ENCODE data around the gene ARSJ. TPM values are rescaled to one million over a fixed set of nuclear protein-coding genes. Genes with fewer than 3 reads are reported as not detected.

ARSJ gene
- total RNA-seq, 6 donors from 2014 or later = 5.4 to 29.3 (median 14.8) TPM

- peaks cover 0 to 18% (median 8%) of the 10 kb centered on the region in 4 donors for H3K4me1 ChIP-seq
- ATAC-seq (ENCODE audit: low FRiP score in 2 of 2) (no peak), DNase-seq (no peak)
- peak overlapping the region in 3 of 4 donors; percentile 22 to 90 (median 49) for H3K27ac ChIP-seq
- no peaks in the 10 kb centered on the region for H3K9me3 ChIP-seq
- TF ChIP-seq CTCF (IDR thresholded peaks at IDR 0.05) = no peak
- no peak for TF ChIP-seq POLR2AphosphoS5 (IDR thresholded peaks at IDR 0.05)
- TF ChIP-seq POLR2A (IDR thresholded peaks at IDR 0.05) = no peak
- no peak for TF ChIP-seq EP300 (IDR thresholded peaks at IDR 0.05)
- peak overlapping the region in 3 of 4 donors; percentile 31 to 71 (median 51) for H3K4me3 ChIP-seq
- WGBS, 2 donors = 32 to 33% methylated on average over 2 of the region's 2 CpGs
- H3K27me3 ChIP-seq = no peaks in the 10 kb centered on the region
- H3K36me3 ChIP-seq = no peaks in the 10 kb centered on the region
These were observed 2.5 kb downstream of the ARSJ start for GRCh38 chr4:113976741-113977525.

GRCh38 chr4:113975578-113975977 is 3.9 kb downstream of the ARSJ start:
- ATAC-seq (ENCODE audit: low FRiP score in 2 of 2) (no peak), DNase-seq (no peak)
- Histone ChIP-seq H3K4me1 (peaks cover 0 to 18% (median 9%) of the 10 kb centered on the region in 4 donors), H3K27ac (no peak overlapping the region), H3K9me3 (no peaks in the 10 kb centered on the region), H3K4me3 (peak overlapping the region in 1 of 4 donors; percentile 71), H3K36me3 (no peaks in the 10 kb centered on the region), H3K27me3 (no peaks in the 10 kb centered on the region)
- no peak for TF ChIP-seq POLR2A (IDR thresholded peaks at IDR 0.05)
- whole genome bisulfite sequencing, 2 donors = 77 to 83% methylated on average over 2 of the region's 2 CpGs

- DNase-seq (no peak), ATAC-seq (ENCODE audit: low FRiP score in 2 of 2) (no peak)
- peaks cover 0 to 13% (median 6%) of the 10 kb centered on the region in 4 donors for H3K4me1 ChIP-seq
- TF ChIP-seq POLR2AphosphoS5 (IDR thresholded peaks at IDR 0.05) (no peak), CTCF (IDR thresholded peaks at IDR 0.05) (no peak)
- no peaks in the 10 kb centered on the region for H3K36me3 ChIP-seq
- H3K27ac ChIP-seq = no peak overlapping the region
- H3K9me3 ChIP-seq = no peaks in the 10 kb centered on the region
- no peaks in the 10 kb centered on the region for H3K27me3 ChIP-seq
- no peak overlapping the region for H3K4me3 ChIP-seq
These were observed 5.0 kb downstream of the ARSJ start for GRCh38 chr4:113974467-113974866.

- ATAC-seq (ENCODE audit: low FRiP score in 2 of 2) (no peak), DNase-seq (no peak)
- H3K27me3 ChIP-seq = no peaks in the 10 kb centered on the region
- peaks cover 0 to 12% (median 7%) of the 10 kb centered on the region in 4 donors for H3K4me1 ChIP-seq
- no peak overlapping the region for H3K27ac ChIP-seq
- no peaks in the 10 kb centered on the region for H3K36me3 ChIP-seq
- TF ChIP-seq POLR2A (IDR thresholded peaks at IDR 0.05) (no peak), EP300 (IDR thresholded peaks at IDR 0.05) (no peak), CTCF (IDR thresholded peaks at IDR 0.05) (no peak), POLR2AphosphoS5 (IDR thresholded peaks at IDR 0.05) (no peak)
- H3K9me3 ChIP-seq = no peaks in the 10 kb centered on the region
- WGBS, 2 donors = 91% methylated on average over 3 of the region's 3 CpGs
- no peak overlapping the region for H3K4me3 ChIP-seq
These were observed 6.1 kb downstream of the ARSJ start for GRCh38 chr4:113973345-113973744.

- ATAC-seq (ENCODE audit: low FRiP score in 2 of 2) (no peak), DNase-seq (no peak)
- H3K36me3 ChIP-seq = no peaks in the 10 kb centered on the region
- TF ChIP-seq EP300 (IDR thresholded peaks at IDR 0.05) (no peak), POLR2A (IDR thresholded peaks at IDR 0.05) (no peak), CTCF (IDR thresholded peaks at IDR 0.05) (no peak), POLR2AphosphoS5 (IDR thresholded peaks at IDR 0.05) (no peak)
- no peaks in the 10 kb centered on the region for H3K27me3 ChIP-seq
- H3K4me1 ChIP-seq = peaks cover 0 to 12% (median 7%) of the 10 kb centered on the region in 4 donors
- no peak overlapping the region for H3K27ac ChIP-seq
- 88 to 96% methylated on average over 4 of the region's 4 CpGs for WGBS, 2 donors
- no peaks in the 10 kb centered on the region for H3K9me3 ChIP-seq
- no peak overlapping the region for H3K4me3 ChIP-seq
These were observed 6.7 kb downstream of the ARSJ start for GRCh38 chr4:113972781-113973180.
